HG02943 (cell line): ENCODE measurements around the gene LPXN.

Source experiments
- ATAC-seq: cut with Tn5 transposase; IDR thresholded peaks from one replicate; pipeline ENCODE4 v1.9.1; 2021; ENCODE audit warnings: mild to moderate bottlenecking, low read depth, moderate library complexity; ENCODE audit not compliant: unreplicated experiment

Gene LPXN

DNA sequence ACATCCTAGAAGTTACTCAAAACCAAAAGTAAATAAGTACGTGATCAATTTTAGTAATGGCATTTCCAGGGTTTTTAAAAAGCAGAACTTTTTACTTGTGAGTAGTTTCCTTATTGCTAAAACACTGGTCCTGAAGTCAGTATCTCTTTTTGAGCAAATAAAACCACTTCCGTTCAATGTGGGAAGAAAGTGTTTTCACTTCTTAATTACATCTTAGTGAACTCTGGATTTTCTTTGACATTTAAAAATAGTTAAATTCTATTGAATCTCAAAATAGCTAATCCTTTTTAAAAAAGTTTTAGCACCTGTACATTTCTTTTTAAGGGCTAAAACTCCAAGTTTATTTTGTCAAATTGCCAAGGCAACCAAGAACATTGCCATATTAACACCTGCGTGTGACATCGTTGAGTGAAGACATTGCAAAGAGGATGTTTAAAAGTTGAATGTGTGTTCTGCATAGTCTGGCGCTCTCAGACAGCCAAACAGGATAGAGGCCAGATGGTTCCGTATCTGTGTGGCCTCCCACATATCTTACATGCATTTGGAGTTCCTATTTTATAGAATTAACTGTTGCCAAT is 50.5 kb downstream of the LPXN start:
- ATAC-seq, result peak; percentile 82

DNA sequence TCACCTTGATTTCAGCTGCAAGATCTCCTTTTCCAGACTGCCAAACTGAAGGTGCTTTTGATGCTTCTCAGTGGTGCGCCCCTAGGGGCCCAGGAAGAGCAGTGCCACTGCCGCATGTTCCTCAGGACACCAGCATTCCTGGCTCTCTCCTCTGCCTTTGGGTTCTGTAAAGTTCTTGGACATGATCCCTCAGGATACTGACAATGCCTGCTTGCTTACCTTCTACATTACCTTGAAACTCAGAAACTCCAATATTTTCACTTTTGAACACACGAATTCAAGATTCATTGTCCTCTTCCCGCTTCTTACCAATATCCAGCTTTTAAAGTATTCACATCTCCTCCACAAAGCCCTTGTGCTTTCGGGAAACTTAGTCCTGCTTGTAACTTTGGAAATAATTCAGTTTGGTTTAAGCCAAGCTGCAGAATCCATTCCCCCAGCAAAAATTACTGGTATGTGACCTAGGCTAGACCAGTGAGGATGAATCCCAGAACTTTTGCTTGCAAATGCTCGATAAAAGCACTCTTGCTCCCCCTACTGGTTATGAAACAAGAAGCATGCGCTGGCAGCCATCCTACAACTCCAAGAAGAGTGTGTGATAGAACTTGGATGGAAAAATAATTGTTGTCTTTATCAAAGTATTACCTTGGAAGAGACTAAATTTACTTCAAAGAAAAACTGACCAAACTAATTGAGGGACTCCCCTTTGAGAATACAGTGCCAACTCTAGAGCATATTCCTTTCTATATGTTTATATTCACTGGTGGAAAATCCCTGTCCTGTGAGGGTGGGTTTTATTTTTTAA is 51.2 kb downstream of the LPXN start:
- ATAC-seq, result peak; percentile 74

DNA sequence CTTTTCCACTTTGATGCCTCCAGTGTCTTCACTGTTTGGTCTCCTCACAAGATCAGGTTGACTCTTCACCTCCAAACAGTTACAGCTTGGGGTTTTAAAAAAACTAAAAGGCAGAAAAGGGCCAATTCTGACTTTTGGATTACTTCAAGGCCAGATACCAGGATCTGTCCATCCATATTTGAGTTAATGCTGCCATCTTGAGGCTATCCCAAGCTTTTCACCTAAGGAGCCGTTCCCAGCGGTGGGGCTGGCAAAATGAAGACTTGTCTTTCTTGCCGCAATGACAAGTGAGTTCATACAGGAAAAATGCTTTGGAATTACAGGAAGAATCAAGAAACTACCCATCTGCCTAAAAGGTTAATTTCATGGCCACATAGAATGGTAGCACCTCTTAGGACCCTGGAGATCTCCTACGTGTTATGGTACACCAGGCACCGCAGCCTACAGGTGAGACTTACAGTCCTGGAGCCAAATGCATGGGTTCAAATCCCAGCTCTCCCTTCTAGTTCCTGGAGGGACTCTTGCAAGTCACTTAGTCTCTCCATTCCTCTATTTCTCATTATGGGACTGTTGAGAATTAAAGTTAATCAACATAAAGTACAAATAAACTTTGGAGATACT is 61.8 kb downstream of the LPXN start:
- peak; percentile 58 for ATAC-seq

DNA sequence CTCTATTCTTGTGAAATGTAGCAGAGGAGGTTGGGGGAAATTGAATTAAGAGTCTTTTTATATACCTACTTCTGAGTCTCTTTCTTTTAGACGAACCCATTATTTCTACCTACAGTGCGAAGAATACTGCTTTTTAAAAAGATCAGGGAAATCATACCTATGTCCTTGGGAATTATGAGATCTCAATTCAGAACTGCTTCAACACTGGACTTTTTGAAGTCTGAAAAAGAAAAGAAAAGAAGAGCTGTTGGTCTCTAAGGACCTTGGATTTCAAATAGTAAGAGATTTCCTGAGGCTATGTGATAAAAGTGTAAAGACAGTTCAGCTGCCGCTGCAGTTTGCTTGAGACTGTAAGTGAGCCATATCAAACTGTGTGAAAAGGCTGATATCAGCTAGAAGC is 64.0 kb downstream of the LPXN start:
- ATAC-seq, result no peak

DNA sequence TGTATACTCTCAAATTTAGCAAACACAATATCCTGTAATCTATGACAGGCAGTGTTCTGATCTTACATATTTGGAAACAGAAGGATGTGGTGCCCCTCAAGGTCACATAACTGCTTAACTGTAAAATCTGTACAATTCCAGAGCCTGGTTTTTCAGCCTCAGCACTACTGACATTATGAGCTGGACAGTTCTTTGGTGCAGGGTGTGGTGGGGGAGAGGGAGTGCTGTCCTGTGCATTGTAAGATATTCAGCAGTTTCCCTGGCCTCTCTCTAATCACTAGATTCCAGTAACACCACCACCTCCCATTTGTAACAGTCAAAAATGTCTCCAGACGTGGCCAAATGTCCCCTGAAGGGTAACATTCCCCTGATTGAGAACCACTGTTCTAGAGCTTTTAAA is 65.9 kb downstream of the LPXN start:
- no peak for ATAC-seq

DNA sequence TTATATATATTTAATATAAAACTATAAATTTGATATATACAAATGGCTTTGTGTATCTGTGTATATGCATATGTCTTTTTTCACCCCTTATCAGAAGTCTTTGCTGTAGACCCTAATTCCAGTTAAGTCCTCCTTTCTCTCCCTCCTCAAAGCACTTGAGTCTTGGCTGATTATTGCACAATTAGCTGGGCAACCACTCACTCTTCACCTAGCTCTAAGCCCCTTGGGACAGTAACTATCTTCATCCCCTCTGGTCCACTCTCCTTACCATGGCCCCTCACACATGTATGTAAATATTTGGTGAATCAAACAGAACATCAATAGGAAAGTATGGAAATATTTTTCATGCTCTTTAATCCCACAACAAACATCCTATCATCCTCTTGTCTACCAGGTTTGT is 66.8 kb downstream of the LPXN start:
- ATAC-seq, result no peak

DNA sequence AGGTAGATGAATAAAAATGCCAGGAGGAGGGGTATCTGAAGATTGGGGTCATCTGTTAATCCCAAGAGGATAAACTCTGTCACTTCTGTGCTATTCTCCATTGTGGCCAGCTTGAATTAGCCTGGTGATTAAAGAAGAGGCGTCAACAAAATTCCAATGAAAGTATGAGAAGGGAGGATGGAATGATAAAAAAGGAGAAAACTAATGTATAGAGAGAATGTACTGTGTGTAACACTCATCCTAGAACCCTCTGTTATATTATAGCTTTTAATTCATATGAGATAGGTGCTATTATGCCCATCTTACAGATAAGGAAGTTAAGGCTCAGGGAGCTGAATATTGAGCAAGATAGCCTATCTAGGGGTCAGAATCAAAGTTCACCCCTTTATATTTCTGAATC is 67.7 kb downstream of the LPXN start, which contains the start of gene OR5B21:
OR5B21 (minus strand) TSS at position 101 of the 400 bp plus-strand sequence; CDS start at position 101, 0 bp downstream.
- no peak for ATAC-seq

DNA sequence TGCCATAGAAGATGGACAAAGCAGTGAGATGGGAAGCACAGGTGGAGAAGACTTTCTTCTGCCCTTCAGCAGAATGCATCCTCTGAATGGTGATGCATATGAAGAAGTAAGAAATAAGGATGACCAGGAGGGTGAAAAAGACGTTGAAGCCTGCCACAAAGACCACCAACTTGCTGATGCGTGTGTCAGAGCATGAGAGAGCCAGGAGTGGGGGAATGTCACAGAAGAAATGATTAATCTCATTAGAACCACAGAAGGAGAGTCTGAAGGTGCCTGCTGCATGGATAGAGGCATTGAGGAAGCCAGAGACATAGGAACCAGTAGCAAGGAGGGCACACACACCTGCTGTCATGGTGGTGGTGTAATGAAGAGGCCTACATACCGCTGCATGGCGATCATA is 68.3 kb downstream of the LPXN start:
- ATAC-seq, result no peak

DNA sequence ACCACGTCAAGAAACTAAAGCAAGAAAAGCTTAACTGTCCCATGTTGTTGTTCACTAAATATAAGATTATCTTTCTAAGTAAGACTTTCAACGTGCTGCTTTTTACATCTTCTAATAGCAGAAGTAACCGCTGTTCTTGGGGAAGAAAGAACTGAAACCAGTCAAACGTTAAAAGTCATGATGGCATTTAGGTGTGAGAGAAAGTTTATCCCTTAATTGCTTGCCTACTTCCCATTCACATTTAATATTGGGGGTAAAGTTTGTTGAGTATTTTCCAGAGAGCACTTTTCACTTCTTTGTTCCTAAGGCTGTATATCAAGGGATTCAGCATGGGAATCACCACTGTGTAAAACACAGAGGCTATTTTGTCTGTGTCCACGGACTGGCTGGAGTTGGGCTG is 68.7 kb downstream of the LPXN start:
- ATAC-seq, result no peak

DNA sequence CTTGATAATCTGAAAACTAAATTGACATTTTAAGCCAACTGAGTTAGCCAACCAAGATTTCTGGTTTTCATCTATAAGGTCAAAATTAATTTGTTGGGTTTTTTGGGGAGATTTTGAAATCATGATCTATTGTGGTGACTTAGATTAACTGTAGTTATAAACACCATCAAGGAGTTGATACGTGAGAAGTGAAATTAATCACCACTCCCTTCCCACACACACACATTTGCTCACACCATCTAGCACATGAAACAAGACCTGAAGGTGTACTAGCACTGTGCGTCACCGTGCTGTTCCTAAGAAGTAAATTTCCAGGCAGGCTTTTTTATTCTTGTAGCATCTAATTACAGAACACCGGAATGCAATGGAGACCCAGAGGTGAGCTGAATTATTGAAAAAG is 69.8 kb downstream of the LPXN start:
- no peak for ATAC-seq

DNA sequence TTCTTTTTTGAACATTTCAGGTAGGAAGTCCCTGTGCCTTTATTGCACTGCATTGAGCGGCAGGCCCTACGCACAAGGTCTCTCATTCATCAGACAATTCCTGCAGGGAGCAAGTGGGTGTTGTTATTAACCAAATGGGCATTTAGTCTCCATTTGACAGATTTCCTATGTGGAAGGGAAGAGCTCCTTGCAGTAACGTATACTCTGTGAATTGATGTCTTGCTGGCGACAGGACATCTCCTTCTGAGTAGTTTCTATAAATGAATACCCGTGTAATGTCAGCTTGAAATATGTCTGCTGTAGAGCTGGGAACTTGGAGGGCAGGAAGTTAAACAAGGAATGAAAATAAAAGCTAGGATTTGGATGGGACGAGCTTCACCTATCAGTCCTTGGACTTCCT is 71.4 kb downstream of the LPXN start:
- ATAC-seq, result no peak

DNA sequence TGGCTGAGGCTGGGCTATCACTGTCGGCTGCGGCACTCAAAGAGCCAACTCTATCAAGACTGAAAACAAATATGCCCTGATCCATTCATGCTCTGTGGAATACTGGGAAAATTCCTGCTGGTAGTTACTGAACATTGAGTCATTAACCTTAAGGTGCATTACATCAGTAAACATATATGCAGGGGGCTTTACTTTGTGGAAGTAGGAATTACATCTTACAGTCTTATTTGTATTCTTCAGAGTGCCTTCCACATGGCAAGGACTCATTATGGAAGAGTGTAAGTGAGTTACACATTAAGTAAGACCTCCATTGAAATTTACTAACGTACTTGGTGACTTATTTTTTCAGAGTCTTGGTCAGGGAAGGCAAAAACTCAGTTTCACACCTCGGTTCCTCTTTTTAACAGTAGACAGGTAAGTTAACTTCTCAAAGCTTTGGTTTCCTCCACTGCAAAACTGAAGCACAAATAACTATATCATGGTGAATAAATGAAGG is 72.2 kb downstream of the LPXN start:
- ATAC-seq, result peak; percentile 99

DNA sequence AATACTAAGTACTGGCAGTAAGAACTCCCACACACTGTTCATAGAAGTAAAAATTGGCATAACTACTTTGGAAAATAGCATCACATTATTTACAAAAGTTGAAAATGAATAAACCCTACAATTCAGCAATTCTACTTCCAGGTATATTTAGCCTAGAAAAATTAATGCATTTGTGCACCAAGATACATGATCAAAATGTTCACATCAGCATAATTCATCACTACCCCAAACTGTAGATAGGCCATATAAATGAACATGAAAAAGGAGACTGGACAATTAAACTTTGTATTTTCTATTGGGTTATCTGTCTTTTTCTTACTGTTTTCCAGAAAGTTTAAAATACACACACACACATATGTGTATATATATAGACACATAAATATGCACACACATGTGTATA is 73.7 kb downstream of the LPXN start:
- ATAC-seq, result no peak

DNA sequence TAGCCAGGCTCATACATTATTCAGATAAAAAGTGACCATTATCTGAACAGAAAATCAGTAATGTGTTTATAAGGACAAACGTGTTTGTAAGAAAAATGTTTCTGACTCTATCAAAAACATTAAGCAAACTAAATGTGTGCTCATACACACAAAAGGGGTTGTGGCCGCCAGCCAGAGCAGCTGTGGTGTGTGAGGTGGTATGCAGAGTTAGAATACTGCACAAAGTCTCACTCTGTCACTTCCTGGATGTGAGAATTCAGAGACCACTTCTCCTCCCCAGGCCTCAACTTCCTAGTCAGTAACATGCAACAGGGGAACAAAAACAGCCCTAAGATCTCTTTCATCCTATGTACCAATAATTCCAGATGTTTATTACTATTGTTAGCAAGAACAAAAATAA is 77.2 kb downstream of the LPXN start:
- no peak for ATAC-seq

DNA sequence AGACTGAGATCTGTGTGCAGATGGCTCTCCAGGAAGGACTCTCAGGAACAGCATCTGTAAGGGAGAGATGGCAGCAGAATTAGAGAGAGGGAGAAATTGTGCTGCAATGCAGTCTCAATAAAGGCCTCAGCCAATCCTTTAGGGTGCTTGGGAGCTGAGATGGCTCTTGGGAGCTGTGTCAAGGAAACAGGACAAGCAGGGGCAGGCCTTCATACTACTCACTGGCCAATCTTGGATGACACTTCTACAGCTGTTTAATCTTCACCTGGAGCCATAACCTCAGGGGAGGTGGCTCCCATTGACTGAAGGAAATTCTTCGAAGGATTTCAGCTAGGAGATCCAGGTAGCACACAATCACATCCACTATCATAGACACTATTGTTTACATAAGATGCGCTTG is 77.7 kb downstream of the LPXN start:
- no peak for ATAC-seq

DNA sequence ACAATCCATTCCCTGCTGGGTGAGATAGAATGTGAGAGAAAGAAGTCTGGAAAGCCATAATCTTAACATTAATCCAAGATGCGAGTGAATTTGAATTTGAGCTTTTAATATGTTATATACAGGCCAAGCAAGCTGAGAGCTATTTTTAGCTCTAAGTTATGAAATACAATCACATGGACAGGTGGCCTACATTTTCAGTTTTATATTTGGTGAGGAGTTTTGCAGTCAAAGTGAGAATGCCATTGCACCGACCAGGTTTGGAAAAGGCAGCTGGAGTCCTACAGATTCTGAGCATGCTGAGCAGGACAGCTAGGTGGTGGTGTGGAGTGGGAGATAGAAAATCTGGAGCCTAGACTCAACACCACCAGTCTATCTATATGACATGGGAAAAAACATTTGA is 79.8 kb downstream of the LPXN start:
- ATAC-seq, result peak; percentile 56

DNA sequence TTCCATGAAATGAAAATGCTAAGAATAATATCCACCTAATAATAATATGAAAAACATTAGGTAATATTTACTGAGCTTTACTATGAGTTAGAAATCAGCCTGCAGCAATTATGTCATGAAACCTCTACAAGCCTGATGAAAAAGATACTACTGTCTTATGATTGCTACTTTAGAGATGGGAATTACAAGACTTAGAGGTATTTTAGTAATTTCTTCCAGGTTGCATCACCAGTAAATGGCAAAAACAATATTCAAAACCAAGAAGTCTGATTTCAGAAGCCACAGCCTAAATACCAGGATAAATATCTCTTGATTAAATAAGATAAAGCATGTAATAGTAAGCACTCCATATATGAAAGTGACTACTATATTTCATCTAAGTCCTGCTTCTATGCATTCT is 81.6 kb downstream of the LPXN start:
- ATAC-seq, result no peak

DNA sequence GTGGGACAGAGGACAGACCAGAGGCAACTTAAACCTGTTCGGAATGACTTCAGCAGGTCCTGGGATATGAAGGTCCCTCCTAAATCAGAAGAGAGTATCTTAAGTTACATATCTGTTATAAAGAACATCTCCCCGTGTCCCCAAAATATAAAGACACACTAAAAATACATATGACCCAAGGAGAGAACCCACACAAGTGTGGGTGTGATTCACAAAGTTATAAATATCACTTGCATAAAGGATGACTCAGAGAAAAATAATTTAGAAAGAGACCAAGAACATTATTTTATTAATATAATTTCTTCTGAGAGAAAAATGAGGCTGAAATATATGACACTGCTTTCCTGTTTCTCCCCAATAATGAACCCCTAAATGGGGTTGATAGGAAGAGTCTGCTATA is 82.0 kb downstream of the LPXN start:
- ATAC-seq, result no peak

DNA sequence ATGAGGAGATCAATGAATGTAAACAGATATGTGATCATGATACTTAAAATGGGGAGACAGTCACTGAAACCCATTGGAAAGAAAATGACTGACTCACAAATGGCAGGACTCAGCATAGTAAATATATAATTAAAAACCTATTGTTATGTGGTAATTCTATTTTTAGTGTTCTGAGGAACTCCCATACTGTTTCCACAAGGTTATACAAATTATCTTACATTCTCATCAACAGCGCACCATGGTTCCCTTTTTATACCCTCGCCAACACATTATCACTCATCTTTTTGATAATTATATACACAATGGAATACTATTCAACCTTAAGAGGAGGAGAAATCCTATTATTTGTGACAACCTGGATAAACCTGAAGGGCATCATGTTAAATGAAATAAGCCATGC is 84.8 kb downstream of the LPXN start:
- ATAC-seq, result no peak

DNA sequence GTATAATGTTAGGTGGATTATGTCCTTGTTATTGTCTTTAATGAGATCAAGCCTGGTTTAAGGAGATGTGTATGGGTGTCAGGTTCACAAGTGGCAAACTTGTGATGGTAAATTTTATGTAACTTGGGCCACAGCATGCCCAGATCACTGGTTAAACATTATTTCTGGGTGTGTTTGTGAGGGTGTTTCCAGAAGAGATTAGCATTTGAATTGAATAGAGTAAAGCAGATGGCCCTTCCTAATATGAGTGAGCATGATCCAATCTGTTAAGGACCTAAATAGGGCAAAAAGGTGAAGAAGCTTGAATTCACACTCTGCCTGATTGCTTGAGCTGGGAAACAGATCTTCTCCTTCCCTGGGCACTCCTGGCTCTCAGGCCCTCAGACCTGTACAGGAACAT is 88.5 kb downstream of the LPXN start:
- no peak for ATAC-seq

DNA sequence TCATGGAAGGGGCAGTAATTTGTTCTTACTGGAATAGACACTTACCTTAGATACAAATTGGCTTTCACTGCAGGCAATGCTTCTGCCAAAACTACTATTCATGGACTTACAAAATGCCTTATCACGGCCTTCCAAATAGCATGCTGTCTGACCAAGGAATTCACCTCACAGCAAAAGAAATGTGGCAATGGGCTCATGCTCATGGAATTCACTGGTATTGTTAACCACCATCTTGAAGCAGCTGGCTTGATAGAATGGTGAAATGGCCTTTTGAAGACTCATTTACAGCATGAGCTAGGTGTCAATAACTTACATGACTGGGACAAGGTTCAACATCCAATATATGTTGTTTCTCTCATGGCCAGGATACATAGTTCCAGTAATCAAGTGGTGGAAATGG is 89.7 kb downstream of the LPXN start:
- no peak for ATAC-seq
